HG03108 (cell line): ENCODE data around the gene KANSL3.
"Not testable (repeated sequence)": the region's sequence is repeated elsewhere in the genome, so short reads cannot be mapped to it uniquely, and the experiment has no call there.

Source experiments
- ATAC-seq: cut with Tn5 transposase; IDR thresholded peaks from one replicate; pipeline ENCODE4 v1.9.1; 2021; ENCODE audit warnings: moderate library complexity; ENCODE audit not compliant: unreplicated experiment

Gene KANSL3

DNA sequence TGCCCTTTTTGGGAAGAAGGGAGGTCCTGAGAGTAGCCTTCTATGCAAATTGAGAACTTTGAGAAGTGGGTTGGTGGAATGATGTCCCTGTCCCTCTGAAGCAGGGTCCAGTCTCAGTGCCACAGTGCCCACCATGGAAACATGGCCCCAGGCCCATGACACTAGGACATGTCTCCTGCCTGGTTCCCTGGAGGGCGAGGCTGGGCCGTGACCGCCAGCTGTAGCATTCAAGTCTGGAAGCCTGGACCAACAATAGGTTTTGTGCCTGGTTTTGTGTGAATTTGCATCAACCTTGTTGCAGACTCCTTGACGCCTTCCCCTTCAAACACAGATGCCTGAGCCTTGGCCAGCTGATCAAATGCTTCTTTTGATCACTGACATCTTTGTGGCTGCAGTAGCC, 74.1 kb downstream of the KANSL3 start:
- no peak for ATAC-seq

DNA sequence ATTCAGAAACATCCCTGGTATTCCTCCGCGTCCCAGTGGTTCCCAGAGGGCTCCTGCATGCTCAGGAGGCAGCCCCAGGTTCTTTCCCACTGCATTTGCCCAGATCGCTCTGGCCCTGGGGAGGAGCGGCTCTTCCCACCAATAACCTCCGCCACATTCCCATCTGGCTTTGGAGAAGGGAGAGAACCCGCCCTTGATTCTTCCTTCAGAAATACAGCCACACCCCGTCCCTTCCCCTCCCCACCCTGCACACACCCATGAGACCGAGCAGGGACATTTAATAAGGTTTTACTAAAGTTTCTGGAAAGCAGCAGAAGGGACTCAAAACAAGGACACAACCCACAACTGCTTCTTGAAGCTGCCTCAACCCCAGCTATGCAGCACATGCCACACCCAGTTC, 79.6 kb downstream of the KANSL3 start:
- no peak for ATAC-seq

DNA sequence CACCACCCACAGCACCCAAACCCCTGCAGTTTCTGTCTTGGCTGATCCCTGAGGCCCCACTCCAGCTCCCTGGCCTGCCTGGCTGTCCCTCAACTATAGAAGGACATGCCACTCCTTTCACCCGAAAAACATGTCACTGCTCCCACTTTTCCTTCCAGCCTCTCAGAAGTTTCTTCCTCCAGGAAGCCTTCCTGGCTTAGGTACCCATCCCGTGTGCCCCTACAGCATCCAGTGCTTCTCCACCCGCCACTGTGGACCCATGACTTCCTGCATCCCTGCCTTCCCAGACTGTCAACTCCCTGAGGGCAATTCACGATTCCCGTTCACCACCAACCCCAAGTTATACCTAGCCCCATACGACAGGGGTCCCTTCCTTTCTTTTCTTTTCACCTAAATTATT, 80.1 kb downstream of the KANSL3 start:
- no peak for ATAC-seq

- ATAC-seq, result not testable (repeated sequence)
Observed at GRCh38 chr2:96557421-96557820, 80.7 kb downstream of the KANSL3 start.

GRCh38 chr2:96556441-96557330, 81.4 kb downstream of the KANSL3 start:
- no peak for ATAC-seq

GRCh38 chr2:96555146-96555610, 82.9 kb downstream of the KANSL3 start:
- ATAC-seq, result no peak

DNA sequence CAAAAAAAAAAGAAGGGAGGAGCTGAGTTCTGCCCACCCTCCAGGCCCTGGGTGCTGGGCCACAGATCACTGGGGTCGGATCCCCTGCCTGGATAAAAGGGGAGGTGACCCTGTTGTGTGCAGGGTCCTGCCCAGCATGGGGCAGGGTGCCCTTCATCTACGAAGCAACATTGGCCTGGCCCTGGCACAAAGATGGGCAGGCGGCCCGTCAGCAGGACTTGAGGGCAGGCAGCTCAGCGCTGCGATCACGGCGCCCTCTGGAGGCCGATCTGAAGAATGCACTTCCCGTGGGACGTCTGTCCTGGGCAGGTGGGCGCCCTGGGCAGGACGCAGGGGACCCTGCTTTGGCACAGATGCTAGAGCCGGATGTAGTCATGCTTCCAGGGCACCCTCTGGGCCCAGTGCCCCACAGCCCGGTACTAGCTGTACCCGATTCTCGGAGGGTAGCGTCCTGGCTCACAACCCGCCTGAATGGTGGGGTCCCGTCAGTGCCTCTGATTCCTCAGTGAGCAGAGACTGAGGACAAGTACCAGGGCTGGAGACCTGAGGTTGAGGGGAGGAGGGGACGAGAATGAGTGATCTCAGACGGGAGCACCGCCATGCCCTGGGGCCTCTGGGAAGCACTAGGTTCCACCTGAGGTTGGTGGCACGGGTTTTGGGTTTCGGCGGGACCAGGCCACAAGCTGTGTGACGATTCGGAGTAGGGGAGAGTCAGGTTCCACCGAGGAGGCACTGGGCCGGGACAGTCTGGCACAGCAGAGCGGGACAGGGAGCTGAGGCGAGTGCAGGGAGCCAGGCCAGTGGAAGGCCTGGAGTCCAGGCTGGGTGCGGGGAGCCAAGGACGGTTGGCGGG, 83.6 kb downstream of the KANSL3 start:
- no peak for ATAC-seq

DNA sequence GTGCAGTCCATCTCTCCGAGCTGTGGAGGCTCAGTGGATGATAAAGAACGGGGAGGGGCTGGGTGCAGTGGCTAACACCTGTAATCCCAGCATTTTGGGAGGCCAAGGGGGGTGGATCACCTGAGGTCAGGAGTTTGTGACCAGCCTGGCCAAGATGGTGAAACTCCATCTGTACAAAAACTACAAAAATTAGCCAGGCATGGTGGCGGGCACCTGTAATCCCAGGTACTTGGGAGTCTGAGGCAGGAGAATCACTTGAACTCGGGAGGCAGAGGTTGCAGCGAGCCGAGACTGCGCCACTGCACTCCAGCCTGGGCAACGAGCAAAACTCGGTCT, 84.2 kb downstream of the KANSL3 start:
- not testable (repeated sequence) for ATAC-seq

GRCh38 chr2:96553176-96553956, 84.7 kb downstream of the KANSL3 start:
- no peak for ATAC-seq

DNA sequence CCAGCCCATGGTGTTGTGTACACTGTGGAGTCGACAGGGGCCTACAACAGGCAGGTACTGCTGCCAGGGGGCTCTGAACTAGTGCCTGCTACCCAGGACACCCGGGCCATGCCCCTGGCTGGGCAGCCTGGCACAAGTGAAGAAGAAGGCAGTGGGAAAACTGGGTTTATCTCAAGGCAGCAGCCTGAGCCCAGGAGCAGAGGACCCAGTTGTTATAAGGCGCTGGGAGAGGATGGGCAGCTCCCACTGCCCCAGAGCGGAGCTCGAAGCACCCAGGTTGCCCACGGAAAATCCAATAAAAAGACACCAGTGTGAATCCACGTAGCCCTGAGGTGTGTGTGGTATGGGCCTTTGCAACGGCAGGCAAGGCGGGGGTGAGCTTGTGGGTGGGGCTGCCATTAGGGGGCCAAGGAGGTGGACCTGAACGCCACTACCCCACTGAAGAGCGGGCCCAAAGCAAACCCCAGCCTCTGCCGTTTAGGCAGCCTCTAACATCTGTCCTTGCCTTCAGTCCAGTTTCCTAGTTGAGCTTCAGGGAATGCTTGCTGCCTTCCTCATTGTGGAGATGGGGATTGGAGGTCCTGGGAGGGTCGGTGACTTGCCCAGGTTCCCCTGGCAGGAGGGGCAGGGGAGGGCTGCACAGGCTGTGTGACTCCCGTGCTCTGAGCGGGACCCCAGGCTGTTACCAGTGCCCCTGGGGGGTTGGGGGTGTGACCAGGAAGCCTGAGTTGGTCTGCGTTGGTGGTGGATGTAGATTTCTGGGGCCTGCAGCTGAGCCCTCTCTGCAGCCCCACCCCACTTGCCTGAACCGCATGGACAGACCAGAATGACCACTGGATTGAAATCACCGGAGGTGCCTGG, 85.6 kb downstream of the KANSL3 start:
- no peak for ATAC-seq

DNA sequence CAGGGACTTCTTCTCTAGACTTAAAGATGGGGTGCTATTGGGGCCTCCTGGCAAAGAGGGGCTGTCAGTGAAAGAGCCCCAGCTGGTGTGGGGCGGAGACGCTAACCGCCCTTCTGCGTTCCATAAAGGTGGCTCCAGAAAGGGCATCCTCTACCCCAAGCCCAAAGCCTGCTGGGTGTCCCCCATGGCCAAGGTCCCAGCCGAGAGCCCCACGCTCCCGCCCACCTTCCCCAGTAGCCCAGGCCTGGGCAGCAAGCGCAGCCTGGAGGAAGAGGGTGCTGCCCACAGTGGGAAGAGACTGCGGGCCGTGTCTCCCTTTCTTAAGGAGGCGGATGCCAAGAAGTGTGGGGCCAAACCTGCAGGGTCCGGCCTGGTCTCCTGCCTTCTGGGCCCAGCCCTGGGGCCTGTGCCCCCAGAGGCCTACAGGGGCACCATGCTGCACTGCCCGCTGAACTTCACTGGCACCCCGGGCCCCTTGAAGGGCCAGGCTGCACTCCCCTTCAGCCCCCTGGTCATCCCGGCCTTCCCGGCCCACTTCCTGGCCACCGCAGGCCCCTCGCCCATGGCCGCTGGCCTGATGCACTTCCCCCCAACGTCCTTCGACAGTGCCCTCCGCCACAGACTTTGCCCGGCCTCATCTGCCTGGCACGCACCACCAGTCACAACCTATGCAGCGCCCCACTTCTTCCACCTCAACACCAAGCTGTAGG, 86.4 kb downstream of the KANSL3 start:
- no peak for ATAC-seq

- no peak for ATAC-seq
Observed at GRCh38 chr2:96550787-96551604, 87.1 kb downstream of the KANSL3 start.

GRCh38 chr2:96549967-96550786, 87.9 kb downstream of the KANSL3 start:
- no peak for ATAC-seq

GRCh38 chr2:96549466-96549785, 88.7 kb downstream of the KANSL3 start:
- ATAC-seq, result no peak

- ATAC-seq, result no peak
Observed at GRCh38 chr2:96548558-96549465, 89.3 kb downstream of the KANSL3 start.

GRCh38 chr2:96547731-96548171, 90.4 kb downstream of the KANSL3 start:
- ATAC-seq, result no peak

GRCh38 chr2:96547203-96547641, 90.9 kb downstream of the KANSL3 start:
- ATAC-seq, result no peak
